Measurements from ENCODE around the gene HOXB2.

GRCh38 chr17:48551214-48551555 is 6.3 kb upstream of the HOXB2 start:
- TF ChIP-seq ZNF501 (tag by site-specific recombination; IDR thresholded peaks at IDR 0.05) (no peak), ZNF433 (tag by site-specific recombination; IDR thresholded peaks at IDR 0.05; ENCODE audit: low read depth) (no peak), ZNF311 (tag by site-specific recombination; IDR thresholded peaks at IDR 0.05; ENCODE audit: borderline replicate concordance) (no peak), ZBTB17 (tag by site-specific recombination; IDR thresholded peaks at IDR 0.05) (no peak), ZNF549 (tag by site-specific recombination; IDR thresholded peaks at IDR 0.05) (no peak), CTCF (tag by site-specific recombination; IDR thresholded peaks at IDR 0.05) (no peak), ZNF274 (IDR thresholded peaks at IDR 0.05; ENCODE audit: low read length) (no peak), ZNF274 (tag by site-specific recombination; IDR thresholded peaks at IDR 0.05; ENCODE audit: borderline replicate concordance) (no peak), ZBTB1 (tag by site-specific recombination; IDR thresholded peaks at IDR 0.05) (no peak), ZNF518A (tag by site-specific recombination; conservative IDR thresholded peaks at IDR 0.05; ENCODE audit: low read depth) (no peak)
